ENCODE data around the gene SEMA6D. TPM values are rescaled to one million over a fixed set of nuclear protein-coding genes. Genes with fewer than 3 reads are reported as not detected.

The SEMA6D gene
- total and polyA plus RNA-seq, 2 experiments from 2014 or later, result 18.9 to 34.1 TPM

DNA sequence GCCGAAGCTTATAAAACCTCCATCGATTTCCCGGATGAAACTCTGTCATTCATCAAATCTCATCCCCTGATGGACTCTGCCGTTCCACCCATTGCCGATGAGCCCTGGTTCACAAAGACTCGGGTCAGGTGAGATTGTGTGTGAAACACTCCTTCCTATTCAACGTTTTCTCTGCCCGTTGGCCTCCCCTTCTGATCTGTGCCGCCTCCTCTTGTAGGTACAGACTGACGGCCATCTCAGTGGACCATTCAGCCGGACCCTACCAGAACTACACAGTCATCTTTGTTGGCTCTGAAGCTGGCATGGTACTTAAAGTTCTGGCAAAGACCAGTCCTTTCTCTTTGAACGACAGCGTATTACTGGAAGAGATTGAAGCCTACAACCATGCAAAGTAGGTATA, 47.4 kb downstream of the SEMA6D start:
- no peaks in the 10 kb centered on the region for H4K20me1 ChIP-seq (ENCODE audit: insufficient read depth, poor library complexity, severe bottlenecking)
- H3K4me1 ChIP-seq (ENCODE audit: insufficient read depth), result peaks cover 8% of the 10 kb centered on the region
- WGBS (ENCODE audit: low lambda C conversion rate, missing lambda C conversion rate), result 96% methylated on average over 13 of the region's 13 CpGs
- no peaks in the 10 kb centered on the region for H3K9me2 ChIP-seq (replicated peaks; ENCODE audit: insufficient read depth)
- H3K27me3 ChIP-seq, result no peaks in the 10 kb centered on the region
- no peaks in the 10 kb centered on the region for H3K36me3 ChIP-seq (replicated peaks; ENCODE audit: insufficient read depth, low read depth)
- H3K9me3 ChIP-seq (ENCODE audit: low read depth), result no peaks in the 10 kb centered on the region
- DNase-seq (ENCODE audit: low spot score), result no peak
- no peak overlapping the region for H3K4me2 ChIP-seq
- H3K79me2 ChIP-seq, result no peaks in the 10 kb centered on the region
- H3K27ac ChIP-seq, result no peak overlapping the region
- H3K4me3 ChIP-seq, result no peak overlapping the region
- no peak for TF ChIP-seq EZH2phosphoT487 (IDR thresholded peaks at IDR 0.05; ENCODE audit: low read depth, severe bottlenecking, unreplicated experiment)
- no peak for TF ChIP-seq EZH2 (IDR thresholded peaks at IDR 0.05; ENCODE audit: borderline replicate concordance)
- TF ChIP-seq, protein P1, sequence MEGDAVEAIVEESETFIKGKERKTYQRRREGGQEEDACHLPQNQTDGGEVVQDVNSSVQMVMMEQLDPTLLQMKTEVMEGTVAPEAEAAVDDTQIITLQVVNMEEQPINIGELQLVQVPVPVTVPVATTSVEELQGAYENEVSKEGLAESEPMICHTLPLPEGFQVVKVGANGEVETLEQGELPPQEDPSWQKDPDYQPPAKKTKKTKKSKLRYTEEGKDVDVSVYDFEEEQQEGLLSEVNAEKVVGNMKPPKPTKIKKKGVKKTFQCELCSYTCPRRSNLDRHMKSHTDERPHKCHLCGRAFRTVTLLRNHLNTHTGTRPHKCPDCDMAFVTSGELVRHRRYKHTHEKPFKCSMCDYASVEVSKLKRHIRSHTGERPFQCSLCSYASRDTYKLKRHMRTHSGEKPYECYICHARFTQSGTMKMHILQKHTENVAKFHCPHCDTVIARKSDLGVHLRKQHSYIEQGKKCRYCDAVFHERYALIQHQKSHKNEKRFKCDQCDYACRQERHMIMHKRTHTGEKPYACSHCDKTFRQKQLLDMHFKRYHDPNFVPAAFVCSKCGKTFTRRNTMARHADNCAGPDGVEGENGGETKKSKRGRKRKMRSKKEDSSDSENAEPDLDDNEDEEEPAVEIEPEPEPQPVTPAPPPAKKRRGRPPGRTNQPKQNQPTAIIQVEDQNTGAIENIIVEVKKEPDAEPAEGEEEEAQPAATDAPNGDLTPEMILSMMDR (IDR thresholded peaks at IDR 0.05; ENCODE audit: poor library complexity), result no peak
- no peak overlapping the region for H2AFZ ChIP-seq

DNA sequence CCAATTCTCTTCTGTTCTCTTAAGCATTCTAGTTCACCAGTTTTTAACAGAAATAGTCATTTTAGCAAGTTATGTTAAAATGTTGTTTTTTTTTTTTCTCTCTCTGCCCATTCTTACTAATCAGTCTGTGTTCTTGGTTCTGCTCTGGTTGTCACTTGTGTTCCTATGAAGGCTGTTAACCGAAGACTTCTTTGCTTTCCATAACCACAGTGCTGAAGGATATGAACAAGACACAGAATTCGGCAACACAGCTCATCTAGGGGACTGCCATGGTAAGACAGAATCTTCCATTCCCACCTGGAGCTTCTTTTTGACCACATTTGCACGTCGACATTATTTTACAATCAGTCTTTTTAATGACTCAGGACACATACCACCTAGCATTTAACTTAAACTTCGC, 49.1 kb downstream of the SEMA6D start:
- Histone ChIP-seq H2AFZ (no peak overlapping the region), H3K4me3 (no peak overlapping the region), H3K27me3 (no peaks in the 10 kb centered on the region), H3K27ac (no peak overlapping the region), H3K9me2 (replicated peaks; ENCODE audit: insufficient read depth) (no peaks in the 10 kb centered on the region), H4K20me1 (ENCODE audit: insufficient read depth, poor library complexity, severe bottlenecking) (no peaks in the 10 kb centered on the region), H3K4me1 (ENCODE audit: insufficient read depth) (peaks cover 8% of the 10 kb centered on the region), H3K4me2 (no peak overlapping the region), H3K79me2 (no peaks in the 10 kb centered on the region), H3K9me3 (ENCODE audit: low read depth) (no peaks in the 10 kb centered on the region), H3K36me3 (replicated peaks; ENCODE audit: insufficient read depth, low read depth) (no peaks in the 10 kb centered on the region)
- 95% methylated on average over 5 of the region's 5 CpGs for WGBS (ENCODE audit: low lambda C conversion rate, missing lambda C conversion rate)
- DNase-seq (ENCODE audit: low spot score), result no peak
- TF ChIP-seq EZH2 (IDR thresholded peaks at IDR 0.05; ENCODE audit: borderline replicate concordance), result no peak
- TF ChIP-seq EZH2phosphoT487 (IDR thresholded peaks at IDR 0.05; ENCODE audit: low read depth, severe bottlenecking, unreplicated experiment), result no peak
- TF ChIP-seq, protein P1 (IDR thresholded peaks at IDR 0.05; ENCODE audit: poor library complexity), result no peak

DNA sequence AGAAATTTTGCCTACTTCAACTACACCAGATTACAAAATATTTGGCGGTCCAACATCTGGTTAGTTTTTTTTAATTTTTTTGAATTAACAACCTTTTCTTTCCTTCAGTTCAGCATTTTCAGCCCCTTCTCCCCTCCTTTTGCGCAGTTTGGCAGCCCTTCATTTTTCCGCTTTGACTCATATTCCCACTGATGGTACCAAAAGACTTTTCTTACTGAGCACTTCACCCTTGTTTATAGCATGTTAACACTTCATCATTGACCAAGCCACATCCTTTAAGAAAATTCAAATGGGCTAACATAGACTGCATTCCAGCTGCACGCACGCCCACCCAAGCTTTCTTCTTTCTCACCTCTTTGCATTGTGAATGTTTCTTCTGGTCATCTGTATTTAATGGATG, 49.7 kb downstream of the SEMA6D start:
- TF ChIP-seq EZH2phosphoT487 (IDR thresholded peaks at IDR 0.05; ENCODE audit: low read depth, severe bottlenecking, unreplicated experiment) (no peak), EZH2 (IDR thresholded peaks at IDR 0.05; ENCODE audit: borderline replicate concordance) (no peak)
- TF ChIP-seq, protein P1 (IDR thresholded peaks at IDR 0.05; ENCODE audit: poor library complexity), result no peak
- no peak for DNase-seq (ENCODE audit: low spot score)
- Histone ChIP-seq H2AFZ (no peak overlapping the region), H3K4me3 (no peak overlapping the region), H3K27ac (no peak overlapping the region), H3K4me2 (no peak overlapping the region), H3K27me3 (no peaks in the 10 kb centered on the region), H3K4me1 (ENCODE audit: insufficient read depth) (peaks cover 8% of the 10 kb centered on the region), H4K20me1 (ENCODE audit: insufficient read depth, poor library complexity, severe bottlenecking) (no peaks in the 10 kb centered on the region), H3K9me3 (ENCODE audit: low read depth) (no peaks in the 10 kb centered on the region), H3K9me2 (replicated peaks; ENCODE audit: insufficient read depth) (no peaks in the 10 kb centered on the region), H3K36me3 (replicated peaks; ENCODE audit: insufficient read depth, low read depth) (no peaks in the 10 kb centered on the region), H3K79me2 (no peaks in the 10 kb centered on the region)
- 98% methylated on average over 5 of the region's 5 CpGs for WGBS (ENCODE audit: low lambda C conversion rate, missing lambda C conversion rate)

DNA sequence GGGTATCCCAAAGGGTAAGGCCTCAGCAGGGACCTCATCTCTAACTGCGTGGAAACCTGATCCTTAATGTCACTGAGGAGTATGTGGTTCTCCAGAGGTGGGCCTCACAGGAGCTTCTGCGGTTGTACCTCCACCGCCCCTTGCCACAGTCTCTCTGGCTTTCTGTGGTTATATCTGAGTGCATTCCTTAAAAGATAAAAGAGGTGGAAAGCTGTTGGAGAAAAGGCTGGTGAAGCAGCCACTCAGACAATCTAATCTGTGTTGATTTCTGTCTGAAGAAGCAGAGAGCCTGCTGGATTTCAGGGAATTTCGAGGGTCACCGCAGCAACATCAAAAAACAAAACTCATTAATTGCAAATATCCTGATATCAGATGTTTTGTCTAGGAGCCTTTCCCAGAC, 51.4 kb downstream of the SEMA6D start:
- H3K4me3 ChIP-seq, result no peak overlapping the region
- 20% methylated on average over 5 of the region's 5 CpGs for WGBS (ENCODE audit: low lambda C conversion rate, missing lambda C conversion rate)
- H3K27me3 ChIP-seq, result no peaks in the 10 kb centered on the region
- H3K79me2 ChIP-seq, result no peaks in the 10 kb centered on the region
- TF ChIP-seq EZH2 (IDR thresholded peaks at IDR 0.05; ENCODE audit: borderline replicate concordance) (no peak), EZH2phosphoT487 (IDR thresholded peaks at IDR 0.05; ENCODE audit: low read depth, severe bottlenecking, unreplicated experiment) (no peak)
- TF ChIP-seq, protein P1 (IDR thresholded peaks at IDR 0.05; ENCODE audit: poor library complexity), result no peak
- no peak overlapping the region for H3K27ac ChIP-seq
- DNase-seq (ENCODE audit: low spot score), result no peak
- peaks cover 8% of the 10 kb centered on the region for H3K4me1 ChIP-seq (ENCODE audit: insufficient read depth)
- H2AFZ ChIP-seq, result no peak overlapping the region
- H4K20me1 ChIP-seq (ENCODE audit: insufficient read depth, poor library complexity, severe bottlenecking), result no peaks in the 10 kb centered on the region
- no peak overlapping the region for H3K4me2 ChIP-seq
- no peaks in the 10 kb centered on the region for H3K9me2 ChIP-seq (replicated peaks; ENCODE audit: insufficient read depth)
- no peaks in the 10 kb centered on the region for H3K9me3 ChIP-seq (ENCODE audit: low read depth)
- H3K36me3 ChIP-seq (replicated peaks; ENCODE audit: insufficient read depth, low read depth), result no peaks in the 10 kb centered on the region

Measured in hepatocyte (in vitro differentiated cells).